ENCODE data around the gene FGL2. TPM values are rescaled to one million over a fixed set of nuclear protein-coding genes. Genes with fewer than 3 reads are reported as not detected.

FGL2 gene
- total RNA-seq (ENCODE audit: low replicate concordance), result 39.3 and 64.4 TPM in 2 replicates

- peak within 1 kb of the TSS; percentile 72 for H3K4me3 ChIP-seq (ENCODE audit: low read depth, low read length)
- no peak for TF ChIP-seq CTCF (IDR thresholded peaks at IDR 0.05; ENCODE audit: insufficient read depth, low read length)
- DNase-seq (ENCODE audit: low read depth), result peak; percentile 85
These were observed at the start of gene FGL2 for GRCh38 chr7:77199013-77199966. TSS of gene FGL2 (minus strand) at chr7:77199819. CDS start at chr7:77199793, 26 bp downstream.

- TF ChIP-seq CTCF (IDR thresholded peaks at IDR 0.05; ENCODE audit: insufficient read depth, low read length), result no peak
- DNase-seq (ENCODE audit: low read depth), result no peak
- H3K4me3 ChIP-seq (ENCODE audit: low read depth, low read length), result no peak overlapping the region
These were observed 48.5 kb upstream of the FGL2 start for GRCh38 chr7:77248154-77248553.

- peak; percentile 87 for TF ChIP-seq CTCF (IDR thresholded peaks at IDR 0.05; ENCODE audit: insufficient read depth, low read length)
These were observed 47.7 kb upstream of the FGL2 start for GRCh38 chr7:77247206-77247850.

GRCh38 chr7:77246026-77246640 lies 46.5 kb upstream of the FGL2 start:
- no peak for TF ChIP-seq CTCF (IDR thresholded peaks at IDR 0.05; ENCODE audit: insufficient read depth, low read length)
- no peak overlapping the region for H3K4me3 ChIP-seq (ENCODE audit: low read depth, low read length)
- DNase-seq (ENCODE audit: low read depth), result no peak

More at GRCh38 chr7:77247206-77247850, 47.7 kb upstream of the FGL2 start:
- no peak overlapping the region for H3K4me3 ChIP-seq (ENCODE audit: low read depth, low read length)
- DNase-seq (ENCODE audit: low read depth), result peak; percentile 88

GRCh38 chr7:77245015-77245755 lies 45.6 kb upstream of the FGL2 start:
- H3K4me3 ChIP-seq (ENCODE audit: low read depth, low read length), result no peak overlapping the region
- TF ChIP-seq CTCF (IDR thresholded peaks at IDR 0.05; ENCODE audit: insufficient read depth, low read length), result no peak
- DNase-seq (ENCODE audit: low read depth), result no peak
